Bronchial epithelial cell (primary cell): Measurements from ENCODE around the gene BMAL2. TPM values are rescaled to one million over a fixed set of nuclear protein-coding genes. Genes with fewer than 3 reads are reported as not detected.

ENCODE experiments used
- DNase-seq: peaks from one replicate; pipeline ENCODE4 v3.0.0-alpha.2; 2010; ENCODE audit warnings: low read depth
- FAIRE-seq: peaks from 2 replicates; lab custom pipeline; 2011; peaks lifted over from hg19 to GRCh38; lab: Jason Lieb, UNC
- H3K27me3 ChIP-seq: 2 replicates; pipeline ENCODE4 v1.5.1; 2011; ENCODE audit warnings: low read length; ENCODE audit not compliant: control insufficient read depth, insufficient read depth
- H3K36me3 ChIP-seq: 2 replicates; pipeline ENCODE4 v1.5.1; 2011; ENCODE audit warnings: low read length; ENCODE audit not compliant: control insufficient read depth, insufficient read depth
- H3K4me3 ChIP-seq: 2 replicates; pipeline ENCODE4 v1.5.1; 2011; ENCODE audit warnings: mild to moderate bottlenecking, low read depth, low read length, control low read depth
- total RNA-seq: library from RNA; depleted of rRNA; stranded (reverse); fragments of >200 nt; gene quantifications from 2 replicates; pipeline ENCODE4 v1.2.1, GENCODE V29; 2014
- TF ChIP-seq, protein P1 (sequence below): IDR thresholded peaks from 2 replicates; pipeline ENCODE4 v1.5.1; 2011; ENCODE audit warnings: mild to moderate bottlenecking, moderate library complexity, low read length, control low read depth, inconsistent platforms; ENCODE audit not compliant: insufficient read depth, severe bottlenecking

BMAL2 gene
- total RNA-seq, 1 donor from 2014 or later = 102 TPM

DNA sequence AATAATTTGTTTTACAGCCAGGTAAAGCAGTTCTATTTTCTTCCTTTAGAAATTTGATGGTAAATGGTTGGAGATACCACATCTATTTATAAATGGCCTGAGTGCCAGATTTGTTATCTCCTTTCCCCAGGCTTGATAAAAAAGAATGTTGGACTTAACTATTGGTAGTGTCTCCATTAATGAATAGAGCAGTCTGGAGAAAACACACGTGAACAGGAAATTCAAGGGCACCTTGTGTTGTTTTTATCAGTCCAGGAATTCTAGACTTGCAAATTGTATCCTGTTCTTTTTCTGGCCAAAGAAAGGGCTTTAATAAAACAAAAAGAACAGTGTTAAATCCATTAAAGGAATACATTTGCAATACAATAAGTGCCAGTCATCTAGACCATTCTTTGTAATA, 40.8 kb upstream of the BMAL2 start:
- TF ChIP-seq, protein P1, sequence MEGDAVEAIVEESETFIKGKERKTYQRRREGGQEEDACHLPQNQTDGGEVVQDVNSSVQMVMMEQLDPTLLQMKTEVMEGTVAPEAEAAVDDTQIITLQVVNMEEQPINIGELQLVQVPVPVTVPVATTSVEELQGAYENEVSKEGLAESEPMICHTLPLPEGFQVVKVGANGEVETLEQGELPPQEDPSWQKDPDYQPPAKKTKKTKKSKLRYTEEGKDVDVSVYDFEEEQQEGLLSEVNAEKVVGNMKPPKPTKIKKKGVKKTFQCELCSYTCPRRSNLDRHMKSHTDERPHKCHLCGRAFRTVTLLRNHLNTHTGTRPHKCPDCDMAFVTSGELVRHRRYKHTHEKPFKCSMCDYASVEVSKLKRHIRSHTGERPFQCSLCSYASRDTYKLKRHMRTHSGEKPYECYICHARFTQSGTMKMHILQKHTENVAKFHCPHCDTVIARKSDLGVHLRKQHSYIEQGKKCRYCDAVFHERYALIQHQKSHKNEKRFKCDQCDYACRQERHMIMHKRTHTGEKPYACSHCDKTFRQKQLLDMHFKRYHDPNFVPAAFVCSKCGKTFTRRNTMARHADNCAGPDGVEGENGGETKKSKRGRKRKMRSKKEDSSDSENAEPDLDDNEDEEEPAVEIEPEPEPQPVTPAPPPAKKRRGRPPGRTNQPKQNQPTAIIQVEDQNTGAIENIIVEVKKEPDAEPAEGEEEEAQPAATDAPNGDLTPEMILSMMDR = no peak
- DNase-seq (no peak), FAIRE-seq (no peak)
- no peaks in the 10 kb centered on the region for H3K36me3 ChIP-seq
- H3K27me3 ChIP-seq = no peaks in the 10 kb centered on the region
- H3K4me3 ChIP-seq = no peak overlapping the region

DNA sequence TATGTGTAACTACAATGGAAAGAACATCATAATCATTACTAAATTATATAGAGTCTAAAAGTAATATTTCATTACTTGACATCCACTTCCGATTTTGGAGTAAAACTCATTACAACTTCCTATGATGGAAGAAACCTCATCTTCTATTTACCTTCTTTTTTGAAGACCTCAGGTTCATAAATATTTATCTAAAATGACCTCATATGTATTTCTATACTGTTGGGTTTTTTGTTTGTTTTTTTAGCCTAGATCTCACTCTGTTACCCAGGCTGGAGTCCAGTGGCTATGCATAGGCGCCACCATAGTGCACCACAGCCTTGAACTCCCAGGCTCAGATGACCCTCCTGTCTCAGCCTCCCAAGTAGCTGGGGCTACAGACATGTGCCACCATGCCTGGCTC, 39.9 kb upstream of the BMAL2 start:
- FAIRE-seq (no peak), DNase-seq (no peak)
- TF ChIP-seq, protein P1 = no peak
- Histone ChIP-seq H3K36me3 (peaks cover under 1% of the 10 kb centered on the region), H3K27me3 (no peaks in the 10 kb centered on the region), H3K4me3 (no peak overlapping the region)

DNA sequence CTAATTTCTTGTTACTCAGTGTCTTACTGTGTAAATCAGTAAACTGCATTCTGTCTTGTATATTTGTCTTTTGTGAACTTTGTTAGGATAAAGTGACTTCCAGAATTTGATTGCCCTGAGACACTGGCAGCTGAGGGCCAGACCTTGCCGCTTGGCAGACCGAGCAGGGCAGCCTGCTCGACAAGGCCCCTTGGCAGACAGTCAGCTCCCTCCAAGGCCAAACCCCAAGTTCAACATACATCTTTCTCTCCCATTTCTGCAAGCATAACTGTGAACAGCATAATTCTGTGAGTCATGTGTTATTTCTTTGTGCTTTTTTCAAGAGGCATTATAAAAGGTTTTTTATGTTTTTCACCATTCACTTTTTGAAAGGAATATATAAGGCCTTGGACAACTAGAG, 39.2 kb upstream of the BMAL2 start:
- TF ChIP-seq, protein P1 = no peak
- no peak for DNase-seq
- Histone ChIP-seq H3K36me3 (peaks cover 2% of the 10 kb centered on the region), H3K27me3 (no peaks in the 10 kb centered on the region), H3K4me3 (no peak overlapping the region)
- FAIRE-seq = no peak

DNA sequence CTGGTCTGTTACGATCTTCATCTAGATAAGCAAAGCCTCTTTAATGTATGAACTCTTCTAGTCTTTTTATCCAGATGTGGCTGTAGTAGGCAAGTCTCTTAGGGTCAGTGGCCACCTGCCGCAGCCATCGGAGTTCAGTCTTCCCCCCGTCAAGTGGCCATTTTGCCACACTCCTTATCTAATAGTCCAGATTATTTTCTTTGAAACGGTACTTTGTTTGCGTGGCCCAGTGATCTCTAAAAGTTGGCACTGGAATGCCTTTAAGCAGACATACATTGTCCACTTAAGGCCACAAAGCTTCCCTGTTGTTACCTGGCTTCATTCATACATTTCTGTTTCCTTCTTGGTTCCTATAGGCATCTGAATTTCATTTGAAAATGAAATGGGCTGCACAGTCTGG, 36.0 kb upstream of the BMAL2 start:
- no peaks in the 10 kb centered on the region for H3K27me3 ChIP-seq
- FAIRE-seq (no peak), DNase-seq (no peak)
- TF ChIP-seq, protein P1 = no peak
- H3K36me3 ChIP-seq = peaks cover 2% of the 10 kb centered on the region
- no peak overlapping the region for H3K4me3 ChIP-seq

DNA sequence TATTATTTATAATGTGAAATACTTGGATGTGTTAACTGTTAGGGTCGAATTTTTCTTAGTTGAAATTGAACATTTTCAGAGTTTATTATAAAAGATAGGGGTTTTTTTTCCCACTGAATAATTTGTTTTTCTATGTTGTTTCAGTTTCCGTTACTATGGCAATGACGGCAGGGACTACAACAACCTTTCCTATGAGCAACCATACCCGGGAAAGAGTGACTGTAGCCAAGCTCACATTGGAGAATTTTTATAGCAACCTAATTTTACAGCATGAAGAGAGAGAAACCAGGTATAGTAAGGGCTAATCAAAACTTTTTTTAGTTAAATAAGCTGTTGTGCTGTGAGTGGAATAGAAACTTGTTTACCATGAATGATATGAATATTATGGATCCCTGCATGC, 35.1 kb upstream of the BMAL2 start:
- FAIRE-seq (no peak), DNase-seq (no peak)
- TF ChIP-seq, protein P1 = no peak
- Histone ChIP-seq H3K27me3 (no peaks in the 10 kb centered on the region), H3K36me3 (peaks cover 2% of the 10 kb centered on the region), H3K4me3 (no peak overlapping the region)

DNA sequence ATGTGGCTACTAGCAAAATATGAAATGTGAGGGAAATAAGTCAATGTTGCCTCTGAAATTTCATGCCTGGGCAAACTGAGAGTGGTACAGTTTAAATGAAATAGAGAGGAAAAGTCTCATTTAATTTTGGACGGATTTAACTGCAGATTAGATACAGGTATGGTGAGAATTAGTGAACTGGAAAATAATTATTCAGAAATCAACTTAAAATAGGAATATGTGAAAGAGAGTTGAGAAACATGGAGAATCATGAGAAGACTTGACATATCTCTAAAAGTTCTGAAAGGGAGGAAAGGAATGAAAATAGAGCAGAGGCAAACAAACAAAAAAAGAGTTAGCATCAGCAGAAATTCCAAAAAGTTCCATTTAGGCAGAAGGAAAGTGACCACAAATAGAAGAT, 33.5 kb upstream of the BMAL2 start:
- FAIRE-seq (no peak), DNase-seq (no peak)
- TF ChIP-seq, protein P1 = no peak
- Histone ChIP-seq H3K4me3 (no peak overlapping the region), H3K36me3 (peaks cover 3% of the 10 kb centered on the region), H3K27me3 (no peaks in the 10 kb centered on the region)
